PFSK-1 (cell line): ENCODE measurements around the gene COA8.

Experiments
- FOXP2 ChIP-seq: optimal IDR thresholded peaks from 2 replicates; pipeline ENCODE3; 2011; ENCODE audit warnings: borderline replicate concordance, control low read depth, inconsistent platforms; ENCODE audit not compliant: insufficient read depth; ENCODE audit errors: extremely low read length, extremely low read depth
- POLR2AphosphoS5 ChIP-seq: IDR thresholded peaks from 2 replicates; pipeline ENCODE4 v1.6.1; 2012; ENCODE audit warnings: low read depth, mild to moderate bottlenecking, control low read depth, low read length, moderate library complexity
- REST ChIP-seq, 2 experiments: IDR thresholded peaks; 2 replicates each; pipeline versions ENCODE4 v1.6.1 to v1.8.0; 2011 to 2012; ENCODE audit warnings: low read depth in 2 of 2, low read length in 2 of 2, control low read depth in 1 of 2, inconsistent platforms in 1 of 2, mild to moderate bottlenecking in 1 of 2, moderate library complexity in 1 of 2; ENCODE audit not compliant: insufficient read depth in 1 of 2
- SIN3A ChIP-seq: IDR thresholded peaks from 2 replicates; pipeline ENCODE4 v1.6.1; 2012; ENCODE audit warnings: mild to moderate bottlenecking, low read length, moderate library complexity, borderline replicate concordance; ENCODE audit not compliant: insufficient read depth
- TAF1 ChIP-seq: IDR thresholded peaks from 2 replicates; pipeline ENCODE4 v1.6.1; 2012; ENCODE audit warnings: low read length, control low read depth, borderline replicate concordance; ENCODE audit not compliant: insufficient read depth

DNA sequence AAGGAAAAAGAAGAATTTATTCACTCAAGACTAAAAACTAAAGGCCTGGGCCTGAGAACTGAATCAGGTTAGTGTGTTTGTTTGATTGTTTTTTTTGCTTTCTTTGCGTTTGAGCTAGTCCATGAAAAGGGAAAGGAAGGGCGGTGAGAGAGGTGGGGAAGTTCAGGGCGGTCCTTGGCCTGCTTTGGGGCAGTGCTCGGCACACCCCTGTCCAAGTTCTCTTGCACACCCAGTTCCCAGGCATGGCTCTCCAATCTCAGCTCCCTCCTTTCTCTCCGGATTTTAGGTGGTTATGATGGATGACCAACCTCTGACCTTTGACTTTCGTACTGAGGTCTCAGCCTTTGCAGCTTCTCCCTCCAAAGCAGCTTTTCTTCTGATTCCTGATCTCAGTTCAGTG is 11.3 kb downstream of the COA8 start:
- TF ChIP-seq REST (IDR thresholded peaks at IDR 0.05; ENCODE audit: insufficient read depth in 1 of 2, low read depth in 2 of 2, low read length in 2 of 2) (no peak), POLR2AphosphoS5 (no peak), TAF1 (no peak), FOXP2 (no peak), SIN3A (no peak)
